ENCODE measurements around the gene CASK. TPM values are rescaled to one million over a fixed set of nuclear protein-coding genes. Genes with fewer than 3 reads are reported as not detected.

Gene CASK
- total RNA-seq, 1 experiment from 2014 or later = 33.5 TPM

DNA sequence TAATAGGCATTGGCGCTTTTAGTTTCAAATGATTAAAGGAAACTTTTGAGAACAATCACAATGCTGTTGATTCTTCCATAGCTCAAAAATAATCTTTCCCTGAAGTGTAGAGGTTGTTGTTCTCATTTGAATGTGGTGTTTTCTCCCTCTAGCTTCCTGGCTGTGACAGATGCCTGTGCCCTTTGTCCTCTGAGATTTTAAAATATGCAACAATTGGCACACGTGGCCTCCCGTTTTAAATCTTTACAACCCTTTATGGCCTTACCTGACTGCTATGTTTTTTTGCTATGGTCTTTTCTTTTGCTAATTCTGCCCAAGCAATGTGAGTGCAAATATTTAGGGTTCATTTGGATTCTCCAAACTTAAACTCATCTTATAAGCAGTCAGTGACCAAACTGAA is 22.9 kb upstream of the CASK start:
- DNase-seq (ENCODE audit: low spot score) = no peak
- Histone ChIP-seq H3K9me3 (ENCODE audit: low read depth, low read length, poor library complexity, severe bottlenecking) (no peaks in the 10 kb centered on the region), H3K27me3 (replicated peaks; ENCODE audit: insufficient read depth, low read depth, low read length, poor library complexity) (no peaks in the 10 kb centered on the region), H3K4me1 (ENCODE audit: insufficient read depth, low read length, poor library complexity, severe bottlenecking) (no peaks in the 10 kb centered on the region), H3K36me3 (ENCODE audit: insufficient read depth, low read length, poor library complexity, severe bottlenecking) (no peaks in the 10 kb centered on the region), H3K27ac (ENCODE audit: low read depth, low read length, poor library complexity, severe bottlenecking) (no peak overlapping the region), H3K4me3 (ENCODE audit: low read depth, low read length, poor library complexity, severe bottlenecking) (no peak overlapping the region)
- intact Hi-C loops (cut with micrococcal nuclease; ENCODE audit: unreplicated experiment) = no loop called here
- BruUV-seq (replicated peaks) = no TSS peak
- CTCF ChIA-PET = interaction anchor here (0.6 kb wide), 1 partner anchor 1613 kb away, joined by 5 read pairs; no protein-coding TSS in a partner anchor
- TF ChIP-seq, protein P1, sequence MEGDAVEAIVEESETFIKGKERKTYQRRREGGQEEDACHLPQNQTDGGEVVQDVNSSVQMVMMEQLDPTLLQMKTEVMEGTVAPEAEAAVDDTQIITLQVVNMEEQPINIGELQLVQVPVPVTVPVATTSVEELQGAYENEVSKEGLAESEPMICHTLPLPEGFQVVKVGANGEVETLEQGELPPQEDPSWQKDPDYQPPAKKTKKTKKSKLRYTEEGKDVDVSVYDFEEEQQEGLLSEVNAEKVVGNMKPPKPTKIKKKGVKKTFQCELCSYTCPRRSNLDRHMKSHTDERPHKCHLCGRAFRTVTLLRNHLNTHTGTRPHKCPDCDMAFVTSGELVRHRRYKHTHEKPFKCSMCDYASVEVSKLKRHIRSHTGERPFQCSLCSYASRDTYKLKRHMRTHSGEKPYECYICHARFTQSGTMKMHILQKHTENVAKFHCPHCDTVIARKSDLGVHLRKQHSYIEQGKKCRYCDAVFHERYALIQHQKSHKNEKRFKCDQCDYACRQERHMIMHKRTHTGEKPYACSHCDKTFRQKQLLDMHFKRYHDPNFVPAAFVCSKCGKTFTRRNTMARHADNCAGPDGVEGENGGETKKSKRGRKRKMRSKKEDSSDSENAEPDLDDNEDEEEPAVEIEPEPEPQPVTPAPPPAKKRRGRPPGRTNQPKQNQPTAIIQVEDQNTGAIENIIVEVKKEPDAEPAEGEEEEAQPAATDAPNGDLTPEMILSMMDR (conservative IDR thresholded peaks at IDR 0.05; ENCODE audit: low read depth, low read length) = no peak
- TF ChIP-seq EZH2 (IDR thresholded peaks at IDR 0.05; ENCODE audit: borderline replicate concordance, low read depth, low read length, poor library complexity, severe bottlenecking) = no peak
- POLR2A ChIA-PET (ENCODE audit: low non-redundant PET) = no interaction called here

DNA sequence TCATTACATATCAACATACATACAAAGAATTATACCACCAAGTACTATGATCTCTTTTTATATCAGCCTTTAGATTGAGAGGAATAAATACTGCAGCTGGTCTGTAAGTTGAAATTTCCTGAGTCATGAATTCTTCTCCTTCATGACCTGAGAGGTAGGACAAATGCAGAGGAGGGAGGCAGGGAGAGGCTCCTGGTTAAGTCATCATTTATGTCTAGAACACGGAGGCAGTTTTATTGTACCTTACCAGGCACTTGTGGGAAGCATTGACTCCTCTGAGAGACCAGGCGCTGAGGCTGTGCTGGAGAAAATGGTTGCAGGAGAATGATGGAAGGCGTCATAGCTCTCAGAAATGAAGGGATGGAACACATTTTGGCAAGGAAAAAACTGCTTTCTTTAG is 12.5 kb upstream of the CASK start:
- H3K36me3 ChIP-seq (ENCODE audit: insufficient read depth, low read length, poor library complexity, severe bottlenecking) = no peaks in the 10 kb centered on the region
- intact Hi-C loops (cut with micrococcal nuclease; ENCODE audit: unreplicated experiment) = no loop called here
- no peaks in the 10 kb centered on the region for H3K9me3 ChIP-seq (ENCODE audit: low read depth, low read length, poor library complexity, severe bottlenecking)
- ChIA-PET POLR2A (ENCODE audit: low non-redundant PET) (interaction anchor here (0.7 kb wide), 1 partner anchor 821 kb away, joined by 4 read pairs; no protein-coding TSS in a partner anchor), CTCF (no interaction called here)
- TF ChIP-seq EZH2 (IDR thresholded peaks at IDR 0.05; ENCODE audit: borderline replicate concordance, low read depth, low read length, poor library complexity, severe bottlenecking) = no peak
- TF ChIP-seq, protein P1 (conservative IDR thresholded peaks at IDR 0.05; ENCODE audit: low read depth, low read length) = no peak
- no peaks in the 10 kb centered on the region for H3K4me1 ChIP-seq (ENCODE audit: insufficient read depth, low read length, poor library complexity, severe bottlenecking)
- BruUV-seq (replicated peaks) = no TSS peak
- H3K27me3 ChIP-seq (replicated peaks; ENCODE audit: insufficient read depth, low read depth, low read length, poor library complexity) = no peaks in the 10 kb centered on the region
- H3K4me3 ChIP-seq (ENCODE audit: low read depth, low read length, poor library complexity, severe bottlenecking) = no peak overlapping the region
- H3K27ac ChIP-seq (ENCODE audit: low read depth, low read length, poor library complexity, severe bottlenecking) = no peak overlapping the region
- DNase-seq (ENCODE audit: low spot score) = no peak

DNA sequence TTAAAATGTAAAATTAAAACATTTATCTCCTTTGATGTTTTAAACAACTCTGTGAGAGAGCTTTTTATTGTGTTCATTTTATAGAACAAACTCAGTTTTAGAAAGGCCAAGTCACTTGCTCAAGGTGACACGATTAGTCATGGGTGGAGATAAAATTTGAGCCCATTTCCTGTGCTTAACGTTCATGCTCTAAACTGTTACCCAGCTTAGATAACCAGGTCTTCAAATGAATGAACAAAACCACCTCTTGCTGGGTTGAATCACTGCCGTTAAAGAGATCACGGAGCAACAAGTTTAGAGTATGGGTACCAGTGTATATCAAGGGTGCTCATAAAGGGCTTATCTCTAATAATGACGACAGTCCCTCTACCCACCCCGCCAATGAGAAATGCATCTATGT is 10.2 kb upstream of the CASK start:
- POLR2A ChIA-PET (ENCODE audit: low non-redundant PET) = no interaction called here
- Histone ChIP-seq H3K9me3 (ENCODE audit: low read depth, low read length, poor library complexity, severe bottlenecking) (no peaks in the 10 kb centered on the region), H3K27me3 (replicated peaks; ENCODE audit: insufficient read depth, low read depth, low read length, poor library complexity) (no peaks in the 10 kb centered on the region), H3K27ac (ENCODE audit: low read depth, low read length, poor library complexity, severe bottlenecking) (no peak overlapping the region), H3K4me1 (ENCODE audit: insufficient read depth, low read length, poor library complexity, severe bottlenecking) (no peaks in the 10 kb centered on the region), H3K4me3 (ENCODE audit: low read depth, low read length, poor library complexity, severe bottlenecking) (no peak overlapping the region), H3K36me3 (ENCODE audit: insufficient read depth, low read length, poor library complexity, severe bottlenecking) (no peaks in the 10 kb centered on the region)
- no TSS peak for BruUV-seq (replicated peaks)
- CTCF ChIA-PET = no interaction called here
- no peak for TF ChIP-seq EZH2 (IDR thresholded peaks at IDR 0.05; ENCODE audit: borderline replicate concordance, low read depth, low read length, poor library complexity, severe bottlenecking)
- TF ChIP-seq, protein P1 (conservative IDR thresholded peaks at IDR 0.05; ENCODE audit: low read depth, low read length) = no peak
- intact Hi-C loops (cut with micrococcal nuclease; ENCODE audit: unreplicated experiment) = no loop called here
- peak; percentile 12 for DNase-seq (ENCODE audit: low spot score)

All from A673 (cell line).